ENCODE measurements around the gene PRDM11. TPM values are rescaled to one million over a fixed set of nuclear protein-coding genes. Genes with fewer than 3 reads are reported as not detected.

Gene PRDM11
- total RNA-seq, 1 donor, result 6.5 TPM

- no peak for DNase-seq (ENCODE audit: low read depth)
- TF ChIP-seq CTCF (IDR thresholded peaks at IDR 0.05; ENCODE audit: insufficient read depth, low read depth, low read length), result no peak
- H3K4me3 ChIP-seq (ENCODE audit: low read depth, low read length), result no peak overlapping the region
Measured at GRCh38 chr11:45213316-45213665, 66.9 kb downstream of the PRDM11 start.

GRCh38 chr11:45213717-45214116 lies 67.3 kb downstream of the PRDM11 start:
- H3K4me3 ChIP-seq (ENCODE audit: low read depth, low read length), result no peak overlapping the region
- DNase-seq (ENCODE audit: low read depth), result no peak
- no peak for TF ChIP-seq CTCF (IDR thresholded peaks at IDR 0.05; ENCODE audit: insufficient read depth, low read depth, low read length)

GRCh38 chr11:45215098-45215865 lies 68.8 kb downstream of the PRDM11 start:
- TF ChIP-seq CTCF (IDR thresholded peaks at IDR 0.05; ENCODE audit: insufficient read depth, low read depth, low read length), result no peak
- no peak for DNase-seq (ENCODE audit: low read depth)
- H3K4me3 ChIP-seq (ENCODE audit: low read depth, low read length), result no peak overlapping the region

- DNase-seq (ENCODE audit: low read depth), result no peak
- no peak for TF ChIP-seq CTCF (IDR thresholded peaks at IDR 0.05; ENCODE audit: insufficient read depth, low read depth, low read length)
- H3K4me3 ChIP-seq (ENCODE audit: low read depth, low read length), result no peak overlapping the region
Measured at GRCh38 chr11:45216031-45216430, 69.6 kb downstream of the PRDM11 start.

- DNase-seq (ENCODE audit: low read depth), result no peak
- no peak for TF ChIP-seq CTCF (IDR thresholded peaks at IDR 0.05; ENCODE audit: insufficient read depth, low read depth, low read length)
- H3K4me3 ChIP-seq (ENCODE audit: low read depth, low read length), result no peak overlapping the region
Measured at GRCh38 chr11:45216901-45217300, 70.5 kb downstream of the PRDM11 start.

- TF ChIP-seq CTCF (IDR thresholded peaks at IDR 0.05; ENCODE audit: insufficient read depth, low read depth, low read length), result no peak
- no peak for DNase-seq (ENCODE audit: low read depth)
Measured at GRCh38 chr11:45217991-45218390, 71.6 kb downstream of the PRDM11 start.

GRCh38 chr11:45218705-45219104 lies 72.3 kb downstream of the PRDM11 start:
- DNase-seq (ENCODE audit: low read depth), result no peak
- no peak overlapping the region for H3K4me3 ChIP-seq (ENCODE audit: low read depth, low read length)
- TF ChIP-seq CTCF (IDR thresholded peaks at IDR 0.05; ENCODE audit: insufficient read depth, low read depth, low read length), result no peak

More at GRCh38 chr11:45217991-45218390, 71.6 kb downstream of the PRDM11 start:
- no peak overlapping the region for H3K4me3 ChIP-seq (ENCODE audit: low read depth, low read length)
